Stimulated activated CD8-positive, alpha-beta memory T cell treated with anti-CD3 and anti-CD28 coated beads, Interleukin-2, amount 100 ng/mL, for 48 hours (primary cell): Measurements from ENCODE around the gene NEDD4L.

Experiments
- DNase-seq, 2 donors: peaks; one replicate each; pipeline ENCODE4 v3.0.0-alpha.2; 2020; ENCODE audit warnings: low read depth in 2 of 2

Gene NEDD4L

DNA sequence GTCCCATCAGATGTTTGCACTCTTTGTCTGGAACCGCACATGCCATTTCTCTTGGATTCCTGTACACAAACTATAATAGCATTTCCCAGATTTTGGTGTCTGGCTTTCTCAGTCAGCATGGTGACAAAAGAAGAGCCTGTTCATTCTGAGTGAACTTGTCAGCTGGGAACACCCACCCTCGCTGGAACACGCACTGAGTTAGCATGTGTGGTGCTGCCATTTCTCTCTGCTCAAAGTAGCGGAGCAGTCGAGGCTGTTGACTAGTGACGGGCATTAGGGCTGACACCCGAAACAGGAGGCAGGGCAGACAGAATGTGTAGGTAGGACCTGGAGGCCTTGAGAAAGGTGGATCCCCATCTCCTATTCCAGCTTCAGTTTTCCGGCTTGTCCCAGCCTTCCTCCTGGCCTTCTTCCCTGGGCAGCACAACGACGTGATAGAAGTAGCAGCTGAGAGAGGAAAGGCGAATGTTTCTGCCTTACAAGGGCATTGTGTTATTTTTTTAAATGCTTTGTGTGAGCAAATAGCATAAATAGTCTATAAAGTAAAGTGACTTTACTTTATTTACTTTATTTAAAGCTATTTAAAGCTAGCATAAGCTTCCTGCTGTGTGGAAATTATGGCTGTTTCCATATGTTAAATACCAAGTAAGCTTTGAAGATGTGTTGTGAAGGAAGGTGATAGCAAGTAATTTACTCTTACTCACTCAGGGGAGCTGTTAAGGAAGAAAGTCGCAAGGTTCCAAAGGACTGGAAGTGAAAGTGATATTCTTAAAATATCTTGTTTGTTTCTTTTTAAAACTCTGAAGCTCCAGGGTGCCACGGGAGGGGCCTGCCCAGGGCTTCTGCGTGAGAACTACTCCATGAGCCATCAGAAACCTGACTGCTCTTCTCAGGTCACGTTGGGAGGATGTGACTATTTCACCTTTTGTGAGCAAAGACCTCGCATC, 272.6 kb downstream of the NEDD4L start:
- no peak for DNase-seq

DNA sequence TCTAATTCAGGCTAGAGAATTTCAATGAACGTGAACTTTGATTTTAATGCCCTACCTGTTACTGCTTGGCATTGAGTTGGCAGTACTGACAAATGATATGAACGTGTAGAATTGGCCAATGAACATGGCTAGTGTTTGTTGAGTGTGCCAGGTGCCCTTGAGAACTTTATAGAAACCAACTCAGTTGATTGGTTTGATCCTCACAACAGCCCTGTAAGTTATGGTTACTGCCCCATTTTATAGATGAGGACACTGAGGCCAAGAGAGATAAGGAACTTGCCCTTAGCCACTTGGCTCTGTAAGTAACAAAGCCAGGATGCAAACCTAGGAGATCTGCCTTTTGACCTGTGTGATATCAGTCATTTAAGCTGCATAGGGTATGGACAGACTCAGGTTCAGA, 275.7 kb downstream of the NEDD4L start:
- DNase-seq, result no peak

DNA sequence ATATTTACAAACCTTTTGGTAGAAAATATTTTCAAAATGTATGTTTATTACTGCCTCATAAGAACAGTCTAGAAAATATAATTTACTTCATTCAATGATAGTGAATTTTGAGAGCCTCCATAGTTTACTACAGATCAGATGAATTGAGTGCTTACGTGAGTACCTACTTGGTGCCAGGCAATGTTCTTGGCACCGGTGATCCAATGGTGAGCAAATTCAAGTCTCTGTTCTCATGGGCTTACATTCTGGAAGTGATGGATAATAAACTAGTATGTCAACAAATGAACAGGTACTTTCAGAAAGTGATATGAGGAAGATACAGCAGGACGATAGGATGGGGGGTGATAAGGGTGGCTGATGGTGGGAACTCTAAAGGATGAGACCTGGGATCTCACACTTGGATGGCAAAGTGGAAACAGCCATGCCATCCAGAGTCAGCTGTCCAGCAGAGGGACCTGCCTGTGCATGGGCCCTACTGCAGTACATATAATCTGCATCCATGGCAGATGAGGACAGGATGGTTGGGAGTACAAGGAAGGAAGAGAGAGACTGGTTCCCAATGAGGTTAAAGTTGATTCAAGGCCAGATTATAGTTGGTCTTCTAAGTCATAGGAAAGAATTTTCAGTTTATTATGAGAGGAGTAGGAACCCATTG, 277.0 kb downstream of the NEDD4L start:
- no peak for DNase-seq

DNA sequence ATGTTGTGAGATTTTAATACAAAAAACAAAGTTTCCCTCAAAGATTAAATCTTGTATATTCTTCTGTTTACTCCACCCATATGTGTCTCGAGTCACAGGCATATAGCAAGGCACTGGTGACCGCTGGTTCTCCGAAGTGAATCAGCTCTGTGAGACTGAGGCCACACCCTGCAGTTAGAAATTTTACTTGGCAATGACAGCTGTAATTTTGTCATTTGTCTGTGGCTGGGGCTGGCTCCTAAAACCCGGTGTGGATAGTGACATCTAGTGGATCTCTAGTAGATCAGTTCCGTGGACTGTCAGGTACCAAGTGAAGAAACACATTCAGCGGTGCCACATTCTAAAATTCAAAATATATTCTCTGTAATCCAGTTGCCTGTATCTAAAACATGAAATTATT, 278.0 kb downstream of the NEDD4L start:
- DNase-seq, result no peak

DNA sequence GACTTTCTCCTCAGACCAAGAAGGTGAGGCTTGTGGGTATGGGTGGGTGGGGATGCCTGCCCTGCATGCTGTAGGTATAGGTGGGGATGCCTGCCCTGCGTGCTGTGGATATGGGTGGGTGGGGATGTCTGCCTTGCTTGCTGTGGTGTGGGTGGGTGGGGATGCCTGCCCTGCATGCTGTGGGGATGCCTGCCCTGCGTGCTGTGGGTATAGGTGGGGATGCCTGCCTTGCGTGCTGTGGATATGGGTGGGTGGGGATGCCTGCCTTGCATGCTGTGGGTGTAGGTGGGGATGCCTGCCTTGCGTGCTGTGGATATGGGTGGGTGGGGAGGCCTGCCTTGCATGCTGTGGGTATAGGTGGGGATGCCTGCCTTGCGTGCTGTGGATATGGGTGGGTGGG, 278.4 kb downstream of the NEDD4L start:
- no peak for DNase-seq

DNA sequence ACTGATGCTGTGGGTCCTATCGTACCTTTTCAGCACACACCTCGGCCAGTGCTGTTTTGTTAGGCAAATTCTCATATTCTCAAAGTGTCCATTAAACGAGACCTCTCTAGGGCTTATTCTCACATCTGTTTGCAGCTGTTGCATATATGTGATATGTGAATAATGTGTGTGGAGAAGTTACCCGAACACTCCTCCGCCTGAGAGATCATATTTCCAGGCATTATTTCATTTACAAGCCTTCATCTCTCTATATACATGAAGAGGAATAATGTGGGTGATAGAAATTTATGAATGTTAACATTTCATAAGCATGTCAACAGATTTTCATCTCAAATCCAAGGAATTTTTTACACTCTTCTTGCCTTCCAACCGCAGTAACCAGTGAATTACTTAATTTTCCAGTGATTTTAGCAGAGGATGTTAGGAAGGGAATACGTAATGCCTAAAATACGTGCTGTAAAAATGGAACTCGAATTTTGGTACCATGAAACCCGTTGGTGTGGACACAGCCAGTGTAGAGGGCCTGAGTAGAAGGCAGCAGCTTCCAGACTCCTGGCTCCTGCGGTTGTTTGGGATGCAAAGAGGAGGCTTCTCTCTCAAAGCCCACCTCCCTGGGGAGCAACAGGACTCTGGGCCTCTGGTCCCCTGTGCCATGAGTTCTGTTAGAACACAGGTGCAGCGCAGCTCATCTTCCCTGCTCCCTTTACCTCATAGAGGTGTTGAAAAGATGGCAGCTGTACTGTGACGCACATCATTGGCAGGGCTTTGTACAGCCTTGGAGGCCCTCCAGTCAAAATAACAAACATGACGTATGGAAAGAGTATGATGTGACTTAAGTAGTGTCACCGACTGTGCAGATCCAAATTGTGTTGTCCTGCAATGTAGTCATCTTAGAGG, 280.1 kb downstream of the NEDD4L start:
- no peak for DNase-seq

DNA sequence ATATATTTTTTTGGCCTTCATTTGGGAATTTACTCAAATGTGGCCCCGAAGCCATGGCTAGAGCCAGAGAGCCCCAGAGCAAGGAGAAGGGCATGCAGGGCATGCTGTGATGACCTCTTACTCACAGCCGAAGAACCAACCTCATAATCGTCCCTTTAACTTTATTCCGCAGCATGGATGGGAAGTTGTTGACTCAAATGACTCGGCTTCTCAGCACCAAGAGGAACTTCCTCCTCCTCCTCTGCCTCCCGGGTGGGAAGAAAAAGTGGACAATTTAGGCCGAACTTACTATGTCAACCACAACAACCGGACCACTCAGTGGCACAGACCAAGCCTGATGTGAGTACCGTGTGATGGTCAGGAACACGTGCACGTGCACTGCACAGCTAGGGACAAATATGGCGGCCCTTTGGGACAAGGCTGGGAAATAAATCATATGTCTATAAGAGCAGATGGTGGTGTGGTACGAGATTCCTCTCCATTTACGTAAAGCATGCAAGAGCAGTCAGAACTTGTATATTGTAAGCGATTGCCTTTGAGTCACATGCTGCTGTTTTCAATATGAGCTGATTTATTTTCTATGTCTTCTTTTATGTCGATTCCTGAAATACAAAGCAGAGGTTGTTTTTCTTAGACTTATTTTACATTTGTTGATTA, 280.9 kb downstream of the NEDD4L start:
- no peak for DNase-seq

DNA sequence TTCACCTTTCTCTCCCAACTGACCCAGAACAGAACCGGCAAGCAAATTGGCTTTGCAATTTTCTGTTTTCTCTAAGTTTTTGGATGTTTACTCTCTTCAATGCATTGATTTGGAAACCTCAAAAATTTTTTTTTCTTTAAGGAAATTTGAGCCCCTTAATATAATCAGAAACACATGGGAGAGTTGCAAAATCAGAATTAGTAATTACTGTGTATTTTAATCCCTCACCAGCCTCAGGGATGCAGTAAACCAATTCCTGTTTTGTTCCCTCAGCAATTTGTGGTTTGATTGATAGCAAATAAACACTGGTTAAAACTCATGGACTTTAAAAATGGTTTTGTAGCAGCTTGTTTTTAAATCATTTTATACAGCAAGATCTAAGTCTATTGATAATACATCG, 281.5 kb downstream of the NEDD4L start:
- no peak for DNase-seq

DNA sequence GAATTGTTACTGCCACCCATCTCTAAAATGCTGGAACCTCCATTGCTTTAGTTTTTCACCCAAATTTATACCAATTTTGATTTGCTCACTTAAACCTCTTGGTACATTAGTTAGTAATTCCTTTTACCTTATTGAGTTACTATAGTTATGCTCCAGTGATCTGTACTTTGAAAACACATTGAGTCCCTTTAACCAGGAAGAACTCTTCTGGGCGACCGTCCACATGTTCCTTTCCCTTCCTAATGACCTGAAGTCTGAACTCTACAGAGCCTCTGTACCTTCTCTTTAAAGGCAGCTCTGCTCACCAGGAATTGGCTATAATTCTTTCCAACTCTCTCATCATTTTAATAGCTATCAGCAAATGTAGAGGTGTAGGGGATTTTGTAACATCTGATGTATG, 290.0 kb downstream of the NEDD4L start:
- DNase-seq, result no peak

DNA sequence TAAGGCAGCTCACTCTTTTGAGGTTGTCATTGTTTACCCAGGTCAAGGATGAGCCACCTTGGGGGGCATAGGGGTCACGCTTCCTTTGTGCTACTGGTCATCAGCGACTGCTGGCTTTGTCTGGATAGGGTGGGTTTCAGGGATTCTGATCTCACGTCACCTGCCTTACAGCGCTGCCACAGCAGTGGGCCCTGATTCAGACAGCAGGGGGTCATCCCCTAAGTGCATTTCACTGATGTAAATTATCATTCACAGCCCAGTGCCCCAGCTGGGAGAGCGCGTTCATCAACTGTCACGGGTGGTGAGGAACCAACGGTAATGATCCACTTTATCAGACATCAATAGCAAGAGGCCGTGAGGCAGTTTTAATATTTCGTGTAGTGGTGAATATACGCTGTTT, 291.2 kb downstream of the NEDD4L start:
- DNase-seq, result no peak

DNA sequence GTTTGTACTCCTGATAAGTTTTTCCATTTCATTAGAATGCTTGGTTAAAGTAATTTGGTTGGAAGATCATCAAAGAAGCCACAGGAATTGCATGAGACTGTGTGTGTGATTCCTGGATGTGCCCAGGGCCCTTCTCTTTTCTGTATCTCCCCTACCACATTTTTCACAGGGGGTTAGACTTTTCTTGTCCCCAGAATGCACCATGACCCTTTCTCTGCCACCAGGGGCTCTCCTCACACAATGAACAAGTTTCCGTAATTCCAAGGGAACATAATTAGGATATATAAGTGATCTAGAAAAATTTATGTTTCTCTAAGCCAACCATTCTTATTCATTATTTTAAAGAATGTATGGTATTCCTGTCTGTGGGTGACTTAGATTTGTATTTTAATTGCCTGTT, 291.8 kb downstream of the NEDD4L start:
- DNase-seq, result no peak

DNA sequence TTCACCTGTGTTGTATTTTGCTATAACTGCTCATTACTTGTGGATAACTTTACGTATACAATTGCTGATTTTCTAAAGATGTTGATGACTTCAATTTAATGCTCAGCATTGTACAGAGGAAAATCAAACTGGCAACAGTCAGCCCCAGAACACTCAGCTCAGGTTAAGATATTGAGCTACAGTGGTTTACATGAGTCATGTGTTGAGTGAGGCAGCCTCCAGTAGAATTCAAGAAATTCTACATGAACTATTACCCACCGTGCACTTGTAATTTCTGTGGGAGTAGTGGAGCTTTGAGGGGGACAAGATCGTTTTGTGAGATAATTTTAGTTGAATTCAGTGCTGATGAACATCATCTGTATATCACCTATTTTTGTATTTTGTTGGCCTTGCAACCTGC, 292.6 kb downstream of the NEDD4L start:
- no peak for DNase-seq

DNA sequence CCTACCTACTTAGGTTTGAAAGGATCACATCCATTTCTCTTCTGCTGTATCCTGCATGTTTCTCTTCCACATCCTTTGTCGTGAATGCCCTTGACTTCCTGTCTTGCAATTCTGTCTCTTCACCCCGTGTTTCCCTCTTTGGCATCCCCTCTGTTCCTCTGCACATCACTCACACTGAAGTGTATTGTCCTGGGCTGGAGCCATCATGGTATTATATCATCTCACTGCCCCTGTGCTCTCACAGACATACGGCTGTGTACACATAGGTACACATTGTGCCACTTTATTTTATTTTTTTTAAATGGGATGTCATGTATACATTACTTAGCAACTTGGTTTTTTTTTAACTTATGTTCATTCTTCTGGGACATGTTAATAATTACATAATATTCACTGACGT, 293.3 kb downstream of the NEDD4L start:
- DNase-seq, result no peak

DNA sequence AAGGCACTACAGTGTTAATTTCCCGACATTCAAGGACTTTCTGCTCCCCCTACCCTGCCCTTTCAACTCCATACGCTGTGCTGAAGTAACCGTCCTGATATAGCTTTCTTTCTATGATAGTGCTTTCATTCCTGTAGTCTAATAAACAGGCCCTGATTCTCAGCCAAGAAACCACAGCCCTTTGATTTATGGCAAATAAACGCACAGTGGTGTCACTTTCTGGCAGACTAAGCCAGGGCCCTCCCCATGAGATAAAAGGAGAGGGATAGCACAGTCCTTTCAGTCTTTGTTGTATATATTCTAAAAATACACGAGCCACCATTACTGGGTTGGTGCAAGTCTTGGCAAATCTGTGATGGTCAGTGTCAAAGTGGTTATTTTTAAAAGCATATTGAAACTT, 293.7 kb downstream of the NEDD4L start:
- no peak for DNase-seq

DNA sequence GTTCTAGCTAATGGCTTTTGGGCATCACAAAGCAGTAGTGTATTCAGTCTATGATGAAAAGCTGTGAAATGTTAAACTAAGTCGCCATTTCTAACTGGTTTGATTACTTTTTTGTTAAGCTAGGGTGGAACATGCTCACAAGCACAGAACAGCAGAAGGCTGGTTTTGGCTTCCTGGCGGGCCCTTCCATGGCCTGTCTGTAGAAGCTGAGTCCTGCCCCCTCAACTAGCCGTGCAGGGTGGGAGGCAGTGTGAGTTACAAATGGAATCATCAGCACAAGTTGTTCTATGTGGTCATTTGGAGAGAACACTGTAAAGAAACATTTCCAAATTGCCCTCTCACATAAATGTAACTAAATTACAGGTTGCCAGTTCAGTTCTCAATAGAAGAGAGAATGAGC, 294.1 kb downstream of the NEDD4L start:
- no peak for DNase-seq

DNA sequence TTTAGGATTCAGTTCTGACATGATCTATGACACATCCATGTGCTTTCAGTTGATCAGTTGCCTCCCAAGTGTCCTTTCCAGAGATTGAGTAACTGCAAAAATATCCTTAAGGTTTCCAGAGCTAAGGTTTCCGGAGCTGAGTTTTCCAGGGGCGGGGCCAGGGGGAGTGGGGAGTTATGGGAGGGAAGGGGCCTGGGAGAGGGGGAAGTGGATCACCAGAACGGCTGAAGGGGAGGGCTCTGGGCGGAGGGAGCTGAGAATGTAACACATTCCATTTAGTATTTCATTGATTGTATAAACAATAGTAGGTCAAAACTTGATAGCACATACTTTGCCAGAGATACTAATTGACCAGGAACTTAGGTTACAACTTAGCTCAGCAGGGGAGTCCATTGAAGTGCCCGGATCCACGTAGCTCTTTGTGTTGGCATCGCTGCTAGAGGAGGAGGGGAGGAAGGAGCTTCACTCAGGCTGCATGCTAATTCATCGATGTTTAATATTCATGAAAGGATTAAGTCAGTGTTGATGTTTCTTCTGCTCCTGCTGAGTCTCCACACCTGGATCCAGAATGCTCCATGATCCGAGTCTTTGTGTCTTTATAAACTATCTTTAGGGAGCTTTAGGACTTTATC, 295.1 kb downstream of the NEDD4L start:
- DNase-seq, result no peak

DNA sequence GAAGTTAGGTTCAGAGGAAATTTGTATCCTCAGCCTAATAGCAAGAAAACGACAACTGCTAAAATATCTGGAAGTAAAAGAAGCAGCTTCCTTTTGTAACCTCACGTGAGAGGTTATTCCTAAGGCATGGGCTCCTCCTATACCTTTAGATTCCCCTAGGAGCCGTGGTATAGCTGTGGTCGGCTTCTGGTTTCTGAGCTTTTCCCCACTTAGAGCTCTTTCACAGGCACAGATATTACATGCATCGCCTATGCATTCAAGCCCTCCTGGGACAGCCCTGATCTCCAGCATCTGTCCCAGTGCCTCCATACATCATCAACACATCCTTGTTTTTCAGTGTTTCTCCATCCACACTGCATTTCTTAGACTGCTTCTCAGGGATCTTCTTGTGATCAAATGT, 295.9 kb downstream of the NEDD4L start:
- no peak for DNase-seq

DNA sequence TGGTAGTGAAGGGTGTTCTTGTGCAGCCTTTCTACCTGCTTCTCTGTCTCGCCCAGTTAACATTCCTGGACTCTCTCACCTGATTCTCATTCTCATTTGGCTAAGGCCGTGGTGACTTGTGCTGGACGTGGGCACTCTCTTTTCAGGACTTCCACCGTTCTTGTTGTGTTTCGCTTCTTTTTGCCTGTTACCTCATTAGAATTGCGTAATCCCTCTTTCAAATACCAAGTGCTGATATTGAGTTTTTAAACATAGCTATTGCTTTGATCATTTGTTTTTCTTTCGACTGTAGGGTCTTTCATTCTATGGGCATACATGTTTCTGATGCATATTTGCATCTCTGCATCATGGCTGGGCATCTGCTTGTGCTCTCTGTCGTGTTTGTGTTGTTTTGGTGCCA, 297.9 kb downstream of the NEDD4L start:
- no peak for DNase-seq

DNA sequence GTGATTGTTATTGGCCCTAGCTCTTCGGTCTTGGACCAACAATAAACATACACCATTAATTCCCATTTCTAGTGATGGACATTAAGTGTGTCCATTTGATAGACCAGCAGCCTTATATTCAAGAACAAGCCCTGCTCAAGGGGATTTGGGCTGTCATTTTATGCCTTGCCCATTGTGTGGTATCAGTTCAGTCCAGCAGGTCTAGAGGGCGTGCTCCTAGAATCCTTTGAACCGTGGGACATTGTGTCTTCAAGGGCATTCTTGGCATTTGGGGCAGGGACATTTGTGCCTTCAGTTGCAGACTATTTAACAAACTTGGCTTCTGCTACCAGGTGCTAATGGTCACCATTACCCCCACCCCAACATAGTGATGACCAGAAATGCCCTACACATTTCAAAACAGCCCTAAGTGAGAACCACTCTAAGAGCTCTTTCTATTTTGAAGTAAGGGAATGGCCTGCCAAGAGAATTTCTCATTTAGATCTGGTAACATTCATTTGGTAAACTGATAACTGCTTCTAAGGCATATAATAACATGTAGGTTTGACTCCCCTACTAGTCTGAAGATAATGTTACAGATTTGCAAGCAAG, 300.1 kb downstream of the NEDD4L start:
- DNase-seq, result no peak

DNA sequence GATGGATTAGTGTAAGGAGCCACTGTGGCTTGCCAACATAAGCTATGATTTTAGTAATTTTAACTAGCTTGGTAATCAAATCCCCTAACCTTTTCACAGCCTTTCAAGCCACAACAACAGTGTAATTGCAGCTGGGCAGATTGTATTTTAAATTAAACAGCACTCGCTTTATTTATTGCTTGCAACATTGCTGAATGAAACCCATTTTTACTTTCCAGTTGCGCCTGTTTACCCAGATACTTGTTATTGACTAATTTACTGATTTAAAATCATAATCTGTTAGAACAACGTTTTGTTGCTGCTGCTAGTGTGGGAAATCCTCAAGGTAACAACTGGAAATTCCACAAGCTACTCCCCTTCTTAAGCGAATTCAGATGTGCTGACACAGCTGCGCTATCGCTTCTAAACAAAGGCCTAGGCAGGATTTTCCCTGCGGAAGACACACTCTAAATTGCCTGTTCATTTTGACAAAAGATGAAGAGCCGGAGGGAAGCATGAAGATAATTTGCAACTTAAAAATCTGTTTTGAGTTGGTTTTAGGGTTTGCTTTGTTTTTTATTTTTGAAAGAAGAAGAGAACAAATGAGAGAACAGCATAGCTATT, 300.9 kb downstream of the NEDD4L start:
- no peak for DNase-seq

DNA sequence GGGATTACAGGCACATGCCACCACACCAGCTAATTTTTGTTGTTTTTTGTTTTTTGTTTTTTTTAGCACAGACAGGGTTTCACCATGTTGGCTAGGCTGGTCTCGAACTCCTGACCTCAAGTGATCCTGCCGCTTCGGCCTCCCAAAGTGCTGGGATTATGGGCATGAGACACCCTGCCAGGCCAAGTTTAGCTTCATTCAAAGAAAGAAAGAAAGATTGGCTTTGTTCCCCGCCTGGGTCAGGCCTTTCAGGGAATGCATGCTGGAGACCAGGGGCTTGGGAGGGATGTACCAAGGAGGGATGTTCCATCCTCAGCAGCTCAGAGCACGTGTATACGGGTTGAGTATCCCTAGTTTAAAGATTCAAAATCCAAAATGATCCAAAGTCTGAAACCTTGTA, 301.8 kb downstream of the NEDD4L start:
- DNase-seq, result no peak
